Gastroesophageal sphincter (tissue), 4 donors: ENCODE measurements around the gene SPOPL. TPM values are rescaled to one million over a fixed set of nuclear protein-coding genes. Genes with fewer than 3 reads are reported as not detected.

Experiments used
- ATAC-seq: fragments of 150-250 bp; one replicate; pipeline ENCODE4 v1.9.1; 2016; ENCODE audit warnings: mild to moderate bottlenecking, moderate library complexity
- H3K27ac ChIP-seq, 4 donors: fragments of 200-600 bp; sonication (generic) in 3 of 4; 1 replicate in 3 of 4; 2 replicates in 1 of 4; pipeline ENCODE4 v1.5.1; 2016 to 2019
- H3K27me3 ChIP-seq: fragments of 200-600 bp; sonication (generic); one replicate; pipeline ENCODE4 v1.5.1; 2019
- H3K36me3 ChIP-seq, 2 donors: fragments of 200-600 bp; sonication (generic); one replicate each; pipeline ENCODE4 v1.5.1; 2019; ENCODE audit warnings: control low read depth in 1 of 2
- H3K4me1 ChIP-seq, 3 donors: fragments of 200-600 bp; sonication (generic); 1 replicate in 2 of 3; 2 replicates in 1 of 3; pipeline ENCODE4 v1.5.1; 2016 to 2019; ENCODE audit warnings: control low read depth in 2 of 3
- H3K4me3 ChIP-seq, 2 donors: fragments of 200-600 bp; sonication (generic); one replicate each; pipeline ENCODE4 v1.5.1; 2019; ENCODE audit warnings: mild to moderate bottlenecking in 1 of 2, moderate library complexity in 1 of 2
- H3K9me3 ChIP-seq, 3 donors: fragments of 200-600 bp; sonication (generic); one replicate each; pipeline ENCODE4 v1.5.1; 2017 to 2019; ENCODE audit warnings: control low read depth in 2 of 3
- EP300 ChIP-seq: sonication (generic); formaldehyde crosslinking; IDR thresholded peaks from one replicate; pipeline ENCODE4 v1.6.1; 2017; ENCODE audit warnings: antibody characterized with exemption, mild to moderate bottlenecking
- POLR2A ChIP-seq, 2 donors: fragments of 450-650 bp; IDR thresholded peaks; one replicate each; pipeline ENCODE4 v1.6.1; 2017; ENCODE audit warnings: antibody characterized with exemption in 2 of 2, mild to moderate bottlenecking in 2 of 2, moderate library complexity in 1 of 2
- POLR2AphosphoS5 ChIP-seq: sonication (generic); formaldehyde crosslinking; IDR thresholded peaks from one replicate; pipeline ENCODE4 v1.6.1; 2017; ENCODE audit warnings: antibody characterized with exemption
- WGBS, 2 donors: methylation state at CpG; one replicate each; pipeline ENCODE4 v1.1.5; 2018; ENCODE audit warnings: low coverage in 1 of 2; 5-methylcytosine and 5-hydroxymethylcytosine counted together
- total RNA-seq, 4 donors: library from RNA; depleted of rRNA; stranded (reverse); fragments of >200 nt; gene quantifications; one replicate each; pipeline ENCODE4 v1.1.0, GENCODE V29; 2016
- TF ChIP-seq, protein P1 (sequence below), 4 experiments: fragments of 200-600 bp in 2 of 4; fragments of 450-650 bp in 2 of 4; sonication (generic) in 1 of 4; IDR thresholded peaks; one replicate each; pipeline ENCODE4 v1.5.1; 2017 to 2019; ENCODE audit warnings: antibody characterized with exemption in 4 of 4, mild to moderate bottlenecking in 2 of 4, moderate library complexity in 2 of 4

The SPOPL gene
- total RNA-seq, 4 donors from 2014 or later, result 32.7 to 51.8 (median 39.4) TPM

DNA sequence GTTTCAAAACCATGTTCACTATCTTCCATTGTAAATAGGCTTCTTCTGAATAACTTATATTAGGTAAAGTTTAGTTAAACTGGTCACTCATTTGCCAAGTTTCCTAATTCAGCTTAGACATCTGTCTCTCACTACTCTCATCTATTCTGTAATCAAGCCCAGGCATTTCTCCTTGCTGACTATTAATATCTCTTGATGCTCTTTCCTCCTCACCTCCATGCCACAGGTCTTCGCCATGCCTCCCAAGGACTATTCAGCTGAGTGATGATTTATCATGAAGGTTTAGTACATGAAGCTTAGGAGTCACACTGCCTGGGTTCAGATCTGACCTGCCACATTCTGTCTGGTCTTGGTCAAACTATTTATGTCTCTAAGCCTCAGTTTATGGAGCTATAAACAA is 115.5 kb downstream of the SPOPL start:
- Histone ChIP-seq H3K9me3 (no peaks in the 10 kb centered on the region), H3K4me1 (no peaks in the 10 kb centered on the region), H3K27me3 (peaks cover 11% of the 10 kb centered on the region), H3K4me3 (no peak overlapping the region), H3K36me3 (no peaks in the 10 kb centered on the region), H3K27ac (no peak overlapping the region)
- ATAC-seq, result no peak
- TF ChIP-seq POLR2A (IDR thresholded peaks at IDR 0.05) (no peak), POLR2AphosphoS5 (no peak), EP300 (no peak)
- TF ChIP-seq, protein P1, sequence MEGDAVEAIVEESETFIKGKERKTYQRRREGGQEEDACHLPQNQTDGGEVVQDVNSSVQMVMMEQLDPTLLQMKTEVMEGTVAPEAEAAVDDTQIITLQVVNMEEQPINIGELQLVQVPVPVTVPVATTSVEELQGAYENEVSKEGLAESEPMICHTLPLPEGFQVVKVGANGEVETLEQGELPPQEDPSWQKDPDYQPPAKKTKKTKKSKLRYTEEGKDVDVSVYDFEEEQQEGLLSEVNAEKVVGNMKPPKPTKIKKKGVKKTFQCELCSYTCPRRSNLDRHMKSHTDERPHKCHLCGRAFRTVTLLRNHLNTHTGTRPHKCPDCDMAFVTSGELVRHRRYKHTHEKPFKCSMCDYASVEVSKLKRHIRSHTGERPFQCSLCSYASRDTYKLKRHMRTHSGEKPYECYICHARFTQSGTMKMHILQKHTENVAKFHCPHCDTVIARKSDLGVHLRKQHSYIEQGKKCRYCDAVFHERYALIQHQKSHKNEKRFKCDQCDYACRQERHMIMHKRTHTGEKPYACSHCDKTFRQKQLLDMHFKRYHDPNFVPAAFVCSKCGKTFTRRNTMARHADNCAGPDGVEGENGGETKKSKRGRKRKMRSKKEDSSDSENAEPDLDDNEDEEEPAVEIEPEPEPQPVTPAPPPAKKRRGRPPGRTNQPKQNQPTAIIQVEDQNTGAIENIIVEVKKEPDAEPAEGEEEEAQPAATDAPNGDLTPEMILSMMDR (IDR thresholded peaks at IDR 0.05), result no peak
- 60 to 82% methylated on average over 1 of the region's 1 CpG for WGBS, 2 donors

DNA sequence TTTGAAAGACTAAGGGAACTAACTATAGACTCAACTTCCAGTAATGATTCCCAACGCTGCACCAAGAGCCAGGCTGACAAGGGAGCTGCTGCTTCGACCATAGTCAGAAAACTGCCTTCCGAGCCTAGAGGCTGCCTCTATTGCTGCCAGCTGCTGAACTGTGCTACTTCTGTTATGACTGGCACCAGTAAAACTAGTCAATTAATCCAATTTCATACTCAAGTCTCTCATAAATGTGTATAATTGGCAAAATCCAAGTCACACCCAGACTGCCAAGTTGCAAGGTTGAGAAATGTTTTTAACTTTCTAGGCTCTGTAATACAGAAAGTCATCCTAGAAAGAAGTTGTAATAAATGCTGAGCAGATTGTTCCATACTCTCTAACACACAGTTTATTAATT is 117.4 kb downstream of the SPOPL start:
- Histone ChIP-seq H3K9me3 (no peaks in the 10 kb centered on the region), H3K36me3 (no peaks in the 10 kb centered on the region), H3K4me1 (no peaks in the 10 kb centered on the region), H3K27ac (no peak overlapping the region), H3K27me3 (peaks cover 11% of the 10 kb centered on the region), H3K4me3 (no peak overlapping the region)
- TF ChIP-seq POLR2A (IDR thresholded peaks at IDR 0.05) (no peak), POLR2AphosphoS5 (no peak), EP300 (no peak)
- TF ChIP-seq, protein P1 (IDR thresholded peaks at IDR 0.05), result no peak
- WGBS, 2 donors, result 100% methylated on average over 1 of the region's 3 CpGs; no CpG with 5 or more reads in 1 of the 2 donors
- ATAC-seq, result no peak

DNA sequence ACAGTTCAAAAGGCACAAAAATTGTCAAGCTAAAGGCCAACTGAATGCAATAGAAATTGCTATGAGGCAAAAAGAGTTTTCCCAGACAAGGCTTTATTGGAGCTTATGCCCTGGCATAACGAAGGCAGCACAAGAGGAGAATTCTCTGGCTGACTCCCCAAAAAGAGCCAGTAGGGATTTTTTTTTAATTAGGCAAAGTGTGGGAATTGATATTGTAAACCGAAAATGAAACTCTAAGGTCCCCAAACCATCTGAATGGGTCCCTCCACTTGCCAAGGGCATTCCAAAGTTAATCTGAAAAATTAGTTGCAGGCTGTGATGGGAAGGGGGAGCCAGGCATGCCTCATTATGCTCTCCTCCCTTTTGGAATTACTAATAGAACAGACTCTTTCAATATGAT is 118.9 kb downstream of the SPOPL start:
- Histone ChIP-seq H3K36me3 (no peaks in the 10 kb centered on the region), H3K27ac (no peak overlapping the region), H3K27me3 (peaks cover 6% of the 10 kb centered on the region), H3K9me3 (no peaks in the 10 kb centered on the region), H3K4me3 (no peak overlapping the region), H3K4me1 (no peaks in the 10 kb centered on the region)
- WGBS, 2 donors, result 59 to 89% methylated on average over 2 of the region's 2 CpGs
- no peak for ATAC-seq
- TF ChIP-seq, protein P1 (IDR thresholded peaks at IDR 0.05), result no peak
- TF ChIP-seq POLR2AphosphoS5 (no peak), POLR2A (IDR thresholded peaks at IDR 0.05) (no peak), EP300 (no peak)

DNA sequence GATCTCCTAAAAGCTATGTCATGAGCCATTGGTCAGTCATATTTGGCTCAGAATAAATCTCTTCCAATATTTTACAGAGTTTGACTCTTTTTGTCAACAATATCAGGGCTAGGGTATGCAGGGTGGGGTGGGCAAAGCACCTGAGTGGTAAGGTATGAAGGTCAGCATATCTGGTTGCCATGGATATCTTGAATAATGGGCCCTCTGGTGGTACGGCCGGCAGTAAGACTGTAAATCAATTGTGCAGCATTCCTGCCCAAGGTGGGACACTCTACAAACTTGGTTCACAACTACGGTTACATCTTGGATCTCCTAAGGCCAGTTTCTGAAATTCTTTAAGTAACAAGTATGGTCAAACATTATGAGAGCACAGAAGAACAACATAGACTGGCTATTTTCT is 119.6 kb downstream of the SPOPL start:
- WGBS, 2 donors, result 45 to 53% methylated on average over 2 to 3 of the region's 3 CpGs
- TF ChIP-seq, protein P1 (IDR thresholded peaks at IDR 0.05), result no peak
- TF ChIP-seq POLR2A (IDR thresholded peaks at IDR 0.05) (no peak), EP300 (no peak)
- no peaks in the 10 kb centered on the region for H3K4me1 ChIP-seq
- no peak overlapping the region for H3K27ac ChIP-seq
- H3K36me3 ChIP-seq, result no peaks in the 10 kb centered on the region
- peaks cover 3% of the 10 kb centered on the region for H3K27me3 ChIP-seq
- no peaks in the 10 kb centered on the region for H3K9me3 ChIP-seq
- no peak overlapping the region for H3K4me3 ChIP-seq
- no peak for ATAC-seq

DNA sequence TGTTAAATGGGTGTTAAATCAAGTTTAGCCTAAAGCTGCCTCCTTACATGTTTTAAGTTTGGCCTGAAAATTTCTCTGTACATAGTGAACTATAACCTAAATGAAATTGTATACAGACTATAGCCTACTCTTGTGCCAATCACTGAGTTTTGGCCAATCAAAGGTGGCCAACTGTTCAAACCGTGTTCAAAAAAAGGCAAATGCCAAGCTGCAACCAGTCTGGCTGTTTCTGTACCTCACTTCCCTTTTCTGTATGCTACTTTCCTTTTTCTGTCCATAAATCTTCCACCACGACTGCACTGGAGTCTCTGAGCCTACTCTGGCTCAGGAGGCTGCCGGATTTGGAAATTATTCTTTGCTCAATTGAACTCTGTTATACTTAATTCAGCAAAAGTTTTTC is 121.0 kb downstream of the SPOPL start:
- Histone ChIP-seq H3K4me1 (no peaks in the 10 kb centered on the region), H3K27me3 (peaks cover 3% of the 10 kb centered on the region), H3K27ac (no peak overlapping the region), H3K36me3 (no peaks in the 10 kb centered on the region), H3K9me3 (no peaks in the 10 kb centered on the region), H3K4me3 (no peak overlapping the region)
- 48 to 55% methylated on average over 2 to 3 of the region's 3 CpGs for WGBS, 2 donors
- ATAC-seq, result no peak
- no peak for TF ChIP-seq POLR2AphosphoS5
- TF ChIP-seq EP300, result no peak
- TF ChIP-seq POLR2A (IDR thresholded peaks at IDR 0.05), result no peak
- TF ChIP-seq, protein P1 (IDR thresholded peaks at IDR 0.05), result no peak
